GM18505 (cell line): Measurements from ENCODE around the gene AJM1.
"Not testable (repeated sequence)": the region's sequence is repeated elsewhere in the genome, so short reads cannot be mapped to it uniquely, and the experiment has no call there.

Experiments used
- ATAC-seq: cut with Tn5 transposase; IDR thresholded peaks from one replicate; pipeline ENCODE4 v1.9.1; 2021; ENCODE audit not compliant: unreplicated experiment
- POLR2A ChIP-seq: IDR thresholded peaks from 4 replicates; pipeline ENCODE4 v1.6.1; 2011; ENCODE audit warnings: borderline replicate concordance; ENCODE audit not compliant: insufficient read depth, insufficient read length; ENCODE audit errors: extremely low read depth

Gene AJM1

GRCh38 chr9:136842380-136842948 lies at the start of gene AJM1:
Gene AJM1 (plus strand): TSS chr9:136842478. CDS start chr9:136844415, 1,937 bp downstream.
- peak; percentile 45 for ATAC-seq

GRCh38 chr9:136793086-136793946 lies 49.0 kb upstream of the AJM1 start:
- no peak for ATAC-seq
- TF ChIP-seq POLR2A: no peak

DNA sequence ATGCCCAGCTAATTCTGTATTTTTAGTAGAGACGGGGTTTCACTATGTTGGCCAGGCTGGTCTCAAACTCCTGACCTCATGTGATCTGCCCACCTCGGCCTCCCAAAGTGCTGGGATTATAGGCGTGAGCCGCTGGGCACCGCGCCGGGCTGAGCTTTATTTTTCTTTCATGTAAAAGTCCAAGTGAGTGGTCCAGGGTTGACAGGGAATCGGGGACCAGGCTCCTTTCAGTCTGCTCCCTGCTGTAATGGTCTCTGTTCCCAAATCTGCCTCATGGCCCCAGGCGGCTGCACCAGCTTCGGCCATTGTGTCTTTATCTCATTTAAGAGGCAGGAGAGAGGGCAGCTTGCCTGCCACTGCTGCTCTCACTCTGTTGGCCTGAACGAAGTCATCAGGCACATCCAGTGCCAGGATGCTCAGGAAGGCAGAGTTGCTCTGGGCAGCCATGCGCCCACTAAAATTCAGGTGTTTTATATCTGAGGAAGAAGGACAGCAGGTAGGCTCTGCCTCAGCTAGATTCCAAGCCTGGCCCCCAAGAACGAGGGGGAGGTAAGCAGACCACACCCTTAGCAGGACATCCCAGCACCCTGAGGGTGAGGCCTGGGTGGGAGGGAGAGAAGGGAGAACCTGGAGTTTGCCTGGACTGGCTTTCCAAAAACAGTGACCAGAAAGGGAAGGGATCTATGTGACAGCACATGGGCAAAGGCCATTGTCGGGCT lies 47.8 kb upstream of the AJM1 start:
- no peak for ATAC-seq
- TF ChIP-seq POLR2A: no peak

- no peak for TF ChIP-seq POLR2A
- no peak for ATAC-seq
Measured at GRCh38 chr9:136795000-136795348, 47.3 kb upstream of the AJM1 start.

DNA sequence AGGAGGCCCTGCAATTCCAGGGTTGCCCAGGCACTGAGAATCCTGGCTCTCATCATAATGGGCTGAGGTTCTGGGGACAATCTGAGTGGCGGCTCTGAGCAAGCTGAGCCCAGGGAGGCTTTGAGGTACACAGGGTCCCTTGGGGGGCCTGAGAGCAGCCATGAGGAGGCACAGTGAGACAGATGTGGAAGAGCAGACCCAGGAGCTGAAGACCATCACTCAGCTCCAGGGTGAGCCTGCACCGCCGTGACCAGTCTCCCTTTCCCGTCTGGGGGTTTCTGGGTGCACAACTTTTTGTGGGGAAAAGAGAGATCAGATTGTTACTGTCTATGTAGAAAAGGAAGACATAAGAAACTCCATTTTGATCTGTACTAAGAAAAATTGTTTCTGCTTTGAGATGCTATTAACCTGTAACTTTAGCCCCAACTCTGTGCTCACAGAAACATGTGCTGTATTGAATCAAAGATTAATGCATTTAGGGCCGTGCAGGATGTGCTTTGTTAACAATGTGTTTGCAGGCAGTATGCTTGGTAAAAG lies 46.0 kb upstream of the AJM1 start, which contains the start of gene CCDC183:
CCDC183 (plus strand) TSS at position 101 of the 537 bp plus-strand sequence; CDS start at position 161, 60 bp downstream.
- no peak for TF ChIP-seq POLR2A
- ATAC-seq: no peak

DNA sequence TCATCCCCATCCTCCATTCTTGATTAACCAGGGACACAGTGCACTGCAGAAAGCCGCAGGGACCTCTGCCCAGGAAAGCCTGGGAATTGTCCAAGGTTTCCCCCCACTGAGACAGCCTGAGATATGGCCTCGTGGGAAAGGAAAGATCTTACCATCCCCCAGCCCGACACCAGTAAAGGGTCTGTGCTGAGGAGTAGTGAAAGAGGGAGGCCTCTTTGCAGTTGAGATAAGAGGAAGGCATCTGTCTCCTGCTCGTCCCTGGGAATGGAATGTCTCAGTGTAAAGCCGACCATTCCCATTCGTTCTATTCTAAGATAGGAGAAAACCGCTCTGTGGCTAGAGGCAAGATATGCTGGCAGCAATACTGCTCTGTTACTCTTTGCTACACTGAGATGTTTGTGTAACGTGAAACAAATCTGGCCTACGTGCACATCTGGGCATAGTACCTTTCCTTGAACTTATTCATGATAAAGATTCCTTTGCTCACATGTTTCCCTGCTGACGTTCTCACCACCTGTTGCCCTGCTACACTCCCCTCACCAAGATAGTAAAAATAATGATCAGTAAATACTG lies 45.4 kb upstream of the AJM1 start:
- not testable (repeated sequence) for ATAC-seq

DNA sequence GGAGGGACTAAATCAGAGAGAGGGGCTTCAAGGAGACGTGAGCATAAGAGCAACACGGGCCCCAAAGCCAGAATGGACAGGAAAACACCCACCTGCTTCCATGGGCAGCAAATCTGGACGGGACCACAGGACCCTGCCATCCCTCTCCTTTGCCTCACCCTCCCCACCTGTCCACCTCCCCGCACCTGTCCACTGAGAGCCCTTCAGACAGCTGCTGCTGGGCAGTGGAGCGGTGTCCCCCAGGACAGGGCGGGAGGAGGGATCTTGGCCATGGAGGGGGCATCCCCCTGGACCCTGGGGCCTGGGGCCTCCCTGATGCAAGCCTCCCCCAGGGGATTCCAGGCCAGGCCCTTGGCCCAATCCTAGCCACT lies 43.6 kb upstream of the AJM1 start:
- no peak for ATAC-seq
- no peak for TF ChIP-seq POLR2A

GRCh38 chr9:136799079-136799853 lies 43.0 kb upstream of the AJM1 start:
- TF ChIP-seq POLR2A: no peak
- ATAC-seq: no peak

DNA sequence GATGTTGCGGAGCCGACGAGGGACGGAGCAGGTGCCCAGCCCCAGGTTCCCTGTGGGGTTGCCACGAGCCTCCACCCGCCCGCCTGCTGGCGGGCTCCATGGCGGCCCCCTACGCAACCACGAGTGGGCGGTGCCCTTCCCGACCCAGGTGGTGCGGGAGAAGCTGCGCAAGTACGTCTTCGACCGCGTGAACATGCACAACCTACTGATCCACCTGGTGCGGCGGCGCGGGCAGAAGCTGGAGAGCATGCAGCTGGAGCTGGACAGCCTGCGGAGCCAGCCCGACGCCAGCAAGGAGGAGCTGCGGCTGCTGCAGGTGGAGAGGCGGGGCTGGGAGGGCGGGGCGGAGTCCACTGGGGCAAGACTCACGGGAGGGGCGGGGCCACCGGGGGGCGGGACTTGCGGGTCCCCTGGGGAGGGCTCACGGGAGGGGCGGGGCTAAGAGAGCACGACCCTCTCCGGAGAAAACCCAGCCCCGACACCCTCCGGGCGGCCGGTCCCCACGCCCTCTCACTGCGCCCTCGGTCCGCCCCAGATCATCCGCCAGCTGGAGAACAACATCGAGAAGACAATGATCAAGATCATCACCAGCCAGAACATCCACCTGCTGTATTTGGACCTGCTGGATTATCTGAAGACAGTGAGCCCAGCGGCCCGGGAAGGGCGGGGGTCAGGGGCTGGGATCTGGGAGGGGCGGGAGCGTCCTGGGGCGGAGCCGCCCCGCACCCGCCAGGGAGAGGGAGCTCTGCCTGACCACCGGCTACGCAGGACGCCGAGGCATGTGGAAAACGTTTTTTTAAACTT lies 42.2 kb upstream of the AJM1 start:
- no peak for TF ChIP-seq POLR2A
- no peak for ATAC-seq

- no peak for TF ChIP-seq POLR2A
- no peak for ATAC-seq
Measured at GRCh38 chr9:136802321-136802720, 40.0 kb upstream of the AJM1 start.

GRCh38 chr9:136803009-136803550 lies 39.2 kb upstream of the AJM1 start:
- ATAC-seq: not testable (repeated sequence)

DNA sequence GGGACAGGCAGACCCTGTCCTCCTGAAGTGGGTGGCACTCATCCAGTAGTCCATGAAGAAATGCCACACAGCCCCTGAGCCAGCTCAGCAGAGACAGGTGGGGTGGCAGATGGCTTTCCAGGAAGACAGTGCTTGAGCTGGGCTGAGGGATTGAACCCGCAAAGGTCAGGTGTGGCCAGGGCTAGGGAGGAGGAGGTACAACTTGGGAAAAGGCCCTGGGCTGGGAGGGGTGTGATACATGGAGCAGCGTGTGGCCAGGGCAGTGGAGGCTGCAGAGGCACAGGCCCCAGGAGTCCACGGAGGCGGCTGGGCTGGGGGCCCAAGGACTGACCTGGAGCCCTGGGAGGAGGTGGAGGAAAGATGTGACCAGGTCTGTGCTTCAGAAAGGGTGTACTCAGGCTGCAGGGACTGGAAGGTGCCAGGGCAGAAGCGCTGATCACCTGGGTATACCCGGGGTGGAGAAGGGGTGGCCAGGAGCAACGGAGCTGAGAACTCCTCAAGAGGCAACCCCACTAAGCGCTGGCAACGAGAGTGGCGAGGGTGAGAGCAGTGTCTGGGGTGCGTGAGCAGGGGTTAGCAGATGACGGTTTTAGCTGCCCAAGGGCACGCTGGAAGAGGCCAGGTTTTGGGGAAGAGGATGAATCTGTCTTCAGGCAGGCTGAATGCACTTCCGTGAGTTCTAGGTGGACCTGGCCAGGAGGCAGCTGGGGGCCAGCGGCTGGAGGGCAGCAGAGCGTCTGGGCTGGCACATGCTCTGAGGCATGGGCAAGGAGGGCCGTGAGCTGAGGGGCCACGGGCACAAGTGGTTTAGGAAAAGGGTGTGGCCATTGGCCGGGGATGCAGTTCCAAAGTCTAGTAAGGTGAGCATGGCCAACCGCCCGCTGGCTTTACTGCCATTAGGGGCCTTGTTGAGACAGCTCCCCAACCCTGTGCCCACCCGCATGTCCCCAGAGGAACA lies 38.4 kb upstream of the AJM1 start:
- TF ChIP-seq POLR2A: no peak
- no peak for ATAC-seq
